IPS DF 6.9 (cell line): ENCODE measurements around the gene DNLZ.

ENCODE experiments used
- DNase-seq: peaks from one replicate; pipeline ENCODE4 v3.0.0-alpha.2; 2013; ENCODE audit warnings: low read depth, low spot score
- H3K27ac ChIP-seq: one replicate; pipeline ENCODE4 v1.5.1; 2013; ENCODE audit warnings: low read length, control low read depth
- H3K27me3 ChIP-seq: 2 replicates; pipeline ENCODE4 v1.6.1; 2013; ENCODE audit warnings: mild to moderate bottlenecking, low read length; ENCODE audit not compliant: control insufficient read depth, insufficient read depth
- H3K36me3 ChIP-seq: 2 replicates; pipeline ENCODE4 v1.6.1; 2013; ENCODE audit warnings: low read length; ENCODE audit not compliant: control insufficient read depth, insufficient read depth
- H3K4me1 ChIP-seq: 2 replicates; pipeline ENCODE4 v1.6.1; 2013; ENCODE audit warnings: low read length; ENCODE audit not compliant: control insufficient read depth, insufficient read depth
- H3K4me3 ChIP-seq: 2 replicates; pipeline ENCODE4 v1.5.1; 2013; ENCODE audit warnings: mild to moderate bottlenecking, low read length
- H3K9me3 ChIP-seq: 2 replicates; pipeline ENCODE4 v1.6.1; 2013; ENCODE audit warnings: low read length, inconsistent platforms; ENCODE audit not compliant: control insufficient read depth, insufficient read depth
- WGBS: extraction: QIAGEN DNeasy Blood & Tissue Kit; methylation state at CpG from one replicate; pipeline ENCODE4 v1.1.7; 2013; ENCODE audit warnings: mixed read lengths, missing lambda C conversion rate; ENCODE audit not compliant: insufficient read length, insufficient coverage; 5-methylcytosine and 5-hydroxymethylcytosine counted together

DNLZ gene

DNA sequence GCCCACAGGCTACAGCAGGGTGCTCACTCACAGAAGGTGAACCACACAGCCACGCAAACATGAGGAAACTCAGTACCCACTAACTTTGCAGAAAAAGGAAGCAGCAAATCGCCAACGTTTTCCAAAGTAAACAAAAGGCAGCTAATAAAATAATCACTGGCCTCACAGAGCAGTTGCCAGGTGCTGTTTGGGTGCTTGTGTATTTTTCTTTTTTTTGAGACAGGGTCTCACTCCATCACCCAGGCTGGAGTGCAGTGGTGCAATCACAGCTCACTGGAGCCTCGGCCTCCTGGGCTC, 32.6 kb upstream of the DNLZ start:
- Histone ChIP-seq H3K27ac (no peak overlapping the region), H3K9me3 (no peaks in the 10 kb centered on the region), H3K4me3 (no peak overlapping the region), H3K27me3 (no peaks in the 10 kb centered on the region), H3K36me3 (peaks cover 48% of the 10 kb centered on the region), H3K4me1 (no peaks in the 10 kb centered on the region)
- no peak for DNase-seq
- no CpG with 5 or more reads among the region's 4 CpGs for WGBS

DNA sequence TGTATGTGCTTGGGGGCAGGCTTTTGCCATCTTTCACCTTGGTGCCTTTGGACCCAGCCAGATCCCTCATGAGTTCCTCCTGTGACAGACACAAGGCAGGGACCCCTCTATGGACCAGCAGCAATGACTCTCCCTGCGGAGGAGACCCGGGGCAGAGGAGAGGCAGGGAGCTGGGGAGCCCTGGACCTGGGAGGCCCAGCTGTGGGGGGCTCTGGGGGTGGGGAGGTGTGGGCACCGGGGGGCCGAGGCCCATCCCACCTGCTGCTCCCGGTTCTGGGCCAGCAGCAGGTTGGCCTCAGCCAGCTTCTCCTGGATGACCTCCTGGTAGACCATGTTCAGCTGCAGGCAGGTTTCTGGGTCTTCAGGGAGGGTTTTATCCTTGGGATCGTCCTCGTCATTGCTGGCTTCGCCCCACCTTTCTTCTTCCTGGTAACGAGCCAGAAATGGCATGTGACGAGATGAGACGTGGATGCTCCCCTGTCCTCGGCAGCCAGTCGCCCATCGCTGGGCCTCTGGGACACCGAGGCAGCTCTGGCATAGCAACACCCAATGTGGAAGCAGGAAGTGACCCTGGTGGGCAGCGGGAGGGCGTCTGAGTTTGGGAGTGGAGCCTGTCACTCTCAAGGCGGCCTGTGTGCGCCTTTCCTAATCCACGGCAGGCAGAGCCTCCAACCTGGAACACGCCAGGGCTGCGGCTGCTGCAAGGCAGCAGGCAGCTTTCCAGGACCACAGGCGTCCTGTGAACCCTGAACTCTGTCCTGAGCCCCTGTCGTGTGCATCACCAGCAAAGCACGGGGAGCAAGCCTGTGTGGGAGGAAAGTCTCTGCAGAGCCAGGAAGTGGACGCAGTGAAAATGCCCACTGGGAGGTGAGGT, 32.0 kb upstream of the DNLZ start:
- Histone ChIP-seq H3K27ac (no peak overlapping the region), H3K36me3 (peaks cover 48% of the 10 kb centered on the region), H3K27me3 (no peaks in the 10 kb centered on the region), H3K4me3 (no peak overlapping the region), H3K4me1 (no peaks in the 10 kb centered on the region), H3K9me3 (no peaks in the 10 kb centered on the region)
- DNase-seq, result no peak
- no CpG with 5 or more reads among the region's 26 CpGs for WGBS

DNA sequence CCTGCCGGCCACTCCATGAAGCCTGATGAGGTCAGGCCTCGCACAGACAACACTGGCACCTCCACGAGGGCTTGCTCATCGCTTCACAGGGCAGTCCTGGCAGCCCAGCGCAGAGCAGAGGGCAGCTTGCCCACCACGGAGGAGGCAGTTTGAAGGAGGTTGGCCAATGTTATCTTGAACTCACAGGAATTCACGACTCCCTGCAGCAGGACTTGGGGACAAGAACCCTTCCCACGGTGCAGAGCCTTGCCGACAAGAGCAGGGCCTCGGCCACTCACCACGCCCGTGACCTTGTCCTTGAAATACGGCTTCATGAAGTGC, 31.4 kb upstream of the DNLZ start:
- no peak overlapping the region; the same call in 1 of the 2 replicates for H3K4me3 ChIP-seq
- H3K27me3 ChIP-seq, result no peaks in the 10 kb centered on the region
- H3K27ac ChIP-seq, result no peak overlapping the region
- H3K4me1 ChIP-seq, result no peaks in the 10 kb centered on the region
- H3K36me3 ChIP-seq, result peaks cover 48% of the 10 kb centered on the region
- no peaks in the 10 kb centered on the region for H3K9me3 ChIP-seq
- DNase-seq, result no peak
- WGBS, result no CpG with 5 or more reads among the region's 13 CpGs

DNA sequence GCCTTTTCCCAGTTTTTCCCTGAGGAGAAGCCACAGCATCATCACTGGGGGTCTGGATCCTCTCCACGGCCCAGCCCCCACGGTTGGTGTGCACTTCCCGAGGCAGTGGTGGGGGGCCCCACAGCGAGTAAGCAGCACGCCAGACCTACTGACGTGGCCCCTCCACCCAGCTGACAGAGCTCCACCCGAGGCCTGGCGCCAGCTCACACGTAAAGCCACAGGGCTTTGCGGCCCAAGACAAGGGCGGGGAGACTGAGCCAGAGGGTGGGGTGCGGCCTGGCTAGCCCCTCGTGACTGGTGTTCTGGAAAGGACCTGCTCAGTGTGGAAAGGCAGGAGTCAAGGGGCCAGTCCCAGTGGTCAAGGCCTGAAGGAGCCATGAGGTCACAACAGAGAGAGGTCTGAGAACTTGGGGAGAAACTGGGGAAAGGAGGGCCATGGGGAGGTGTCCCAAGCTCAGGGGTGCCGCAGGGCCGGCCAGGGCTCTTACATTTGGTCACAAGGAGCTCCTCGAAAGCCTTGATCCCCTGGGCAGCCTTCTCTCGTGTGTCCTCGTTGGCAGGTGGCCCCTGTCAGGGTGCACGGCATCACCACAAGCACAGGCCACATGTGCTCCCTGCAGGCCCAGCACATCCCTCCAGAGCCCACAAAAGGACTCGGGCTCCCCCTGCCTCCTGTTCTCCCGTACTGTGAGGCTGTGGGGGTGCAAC, 30.9 kb upstream of the DNLZ start:
- H3K27me3 ChIP-seq, result no peaks in the 10 kb centered on the region
- H3K4me1 ChIP-seq, result no peaks in the 10 kb centered on the region
- H3K27ac ChIP-seq, result no peak overlapping the region
- H3K4me3 ChIP-seq, result no peak overlapping the region
- WGBS, result no CpG with 5 or more reads among the region's 21 CpGs
- no peak for DNase-seq
- H3K36me3 ChIP-seq, result peaks cover 49% of the 10 kb centered on the region
- H3K9me3 ChIP-seq, result no peaks in the 10 kb centered on the region

DNA sequence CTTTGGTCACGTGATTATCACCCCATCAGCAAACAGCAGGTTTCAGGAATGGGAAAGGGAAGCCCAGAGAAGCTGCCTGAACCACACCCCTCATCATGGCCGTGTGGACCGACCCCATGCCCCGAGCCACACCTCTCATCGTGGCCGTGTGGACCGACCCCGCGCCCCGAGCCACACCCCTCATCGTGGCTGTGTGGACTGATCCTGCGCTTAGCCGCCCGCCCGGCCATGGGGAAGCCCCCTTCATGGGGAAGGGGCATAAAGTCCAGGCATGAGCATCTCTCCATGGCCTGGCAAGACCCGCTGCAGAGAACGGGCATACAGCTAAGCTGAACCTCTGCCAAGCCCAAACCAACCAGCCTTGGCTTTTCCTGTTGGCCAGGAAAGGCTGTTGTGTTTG, 30.0 kb upstream of the DNLZ start:
- Histone ChIP-seq H3K36me3 (peaks cover 55% of the 10 kb centered on the region), H3K27me3 (no peaks in the 10 kb centered on the region), H3K4me3 (no peak overlapping the region), H3K27ac (no peak overlapping the region), H3K9me3 (no peaks in the 10 kb centered on the region), H3K4me1 (no peaks in the 10 kb centered on the region)
- DNase-seq, result no peak
- no CpG with 5 or more reads among the region's 17 CpGs for WGBS

DNA sequence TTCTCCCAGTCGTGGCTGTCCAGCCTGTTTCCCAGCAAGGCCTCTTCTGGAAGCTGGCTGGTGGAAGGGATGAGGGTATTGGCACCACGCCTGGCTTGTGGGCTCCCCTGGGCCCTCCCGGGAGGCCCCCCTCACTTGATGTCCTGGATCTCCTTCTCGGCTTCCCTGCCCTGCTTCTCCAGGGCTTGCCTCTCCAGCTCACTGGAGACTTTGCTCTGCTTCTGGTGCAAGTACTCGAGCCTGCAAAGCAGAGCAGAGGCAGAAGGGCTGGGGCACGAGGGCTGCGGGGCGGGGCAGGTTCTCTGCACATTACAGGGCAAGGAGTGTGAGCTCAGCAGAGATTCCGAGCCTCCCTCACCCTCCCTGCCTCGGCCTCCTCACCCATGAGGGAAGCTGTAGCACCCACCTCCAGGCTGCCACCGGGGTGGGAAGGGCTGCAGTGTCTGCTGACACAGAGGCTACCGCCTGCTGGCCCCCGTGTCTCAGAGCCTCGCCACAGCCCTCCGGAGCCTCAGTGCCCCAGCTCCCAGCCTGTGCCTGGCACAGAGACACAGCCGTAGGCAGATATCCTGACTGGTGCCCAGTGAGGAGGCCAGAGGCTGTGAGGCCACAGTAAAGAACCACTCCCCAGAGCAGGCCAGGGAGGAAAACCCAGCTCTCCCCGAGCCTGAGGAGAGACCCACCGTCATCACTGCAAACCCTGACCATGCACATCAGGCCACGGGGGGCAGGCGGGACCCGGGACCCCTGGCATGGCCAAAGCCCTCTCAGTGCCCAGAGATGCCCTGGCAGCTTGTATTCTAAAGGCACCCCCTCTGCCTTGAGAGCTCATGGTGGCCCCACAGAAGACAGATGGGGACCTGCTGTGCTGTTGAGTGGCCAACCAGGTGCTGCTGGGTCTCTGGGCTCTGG, 29.2 kb upstream of the DNLZ start:
- no peak overlapping the region for H3K27ac ChIP-seq
- H3K27me3 ChIP-seq, result no peaks in the 10 kb centered on the region
- H3K36me3 ChIP-seq, result peaks cover 62% of the 10 kb centered on the region
- no peaks in the 10 kb centered on the region for H3K4me1 ChIP-seq
- no peak overlapping the region; the same call in 1 of the 2 replicates for H3K4me3 ChIP-seq
- DNase-seq, result no peak
- no peaks in the 10 kb centered on the region for H3K9me3 ChIP-seq
- WGBS, result no CpG with 5 or more reads among the region's 21 CpGs

DNA sequence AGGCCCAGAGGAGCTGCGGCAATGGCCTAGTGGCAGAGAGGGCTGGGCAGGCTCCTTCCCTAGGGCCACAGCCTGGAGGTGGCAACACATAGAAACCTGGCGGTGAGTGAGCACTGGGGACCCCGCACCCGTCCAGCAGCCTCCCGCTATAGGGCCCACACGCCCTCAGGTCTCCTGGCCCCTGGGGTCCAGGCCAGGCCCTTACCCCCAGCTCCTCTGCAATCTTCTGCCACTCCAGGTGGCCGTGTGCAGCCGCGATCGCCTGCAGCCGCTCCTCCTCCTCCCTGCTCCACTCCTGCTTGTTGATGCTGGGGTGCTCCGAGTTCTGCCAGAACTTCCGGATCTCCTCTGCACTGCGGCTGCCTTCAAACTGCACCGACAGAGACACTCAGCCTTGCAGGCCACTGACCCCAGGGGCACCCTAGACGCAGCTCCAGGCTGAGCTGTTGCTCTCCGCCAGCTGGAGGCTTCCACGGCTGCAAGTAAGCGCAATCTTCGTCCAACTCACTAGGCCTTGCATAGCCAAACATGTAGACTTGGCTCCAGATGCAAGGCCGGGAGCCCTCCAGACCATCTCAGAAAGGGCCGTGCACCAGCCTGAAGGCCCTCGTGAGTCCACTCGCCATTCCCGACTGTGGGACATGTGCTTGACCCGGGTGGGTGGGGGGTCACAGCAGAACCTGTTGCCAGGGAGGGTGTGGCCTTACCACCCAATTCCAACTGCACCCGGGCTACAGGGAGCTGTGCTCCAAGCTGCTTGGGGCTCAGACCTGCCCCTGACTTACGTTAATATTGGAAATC, 28.4 kb upstream of the DNLZ start:
- WGBS, result no CpG with 5 or more reads among the region's 28 CpGs
- no peak overlapping the region for H3K4me3 ChIP-seq

DNA sequence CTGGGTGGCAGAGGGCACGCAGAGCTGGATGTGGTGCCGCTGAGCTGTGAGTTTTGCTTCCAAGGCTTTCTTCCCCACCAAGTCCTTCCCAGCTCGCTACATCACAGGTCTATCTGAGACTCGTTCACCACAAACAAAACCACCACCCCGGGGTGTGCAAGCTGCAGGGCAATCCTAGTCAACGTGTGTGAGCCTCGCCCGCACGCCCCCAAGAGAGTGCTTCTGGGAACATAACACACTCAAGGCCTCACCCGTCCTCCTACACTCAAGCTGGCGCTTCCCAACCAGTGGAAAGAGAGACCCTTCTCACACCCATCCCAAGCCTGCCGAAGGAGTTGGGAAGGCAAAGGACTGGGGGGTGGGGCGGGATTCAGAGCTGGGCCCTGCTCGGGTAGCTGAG, 25.9 kb upstream of the DNLZ start:
- H3K4me1 ChIP-seq, result no peaks in the 10 kb centered on the region
- H3K36me3 ChIP-seq, result peaks cover 42% of the 10 kb centered on the region
- no peak overlapping the region for H3K4me3 ChIP-seq
- no peaks in the 10 kb centered on the region for H3K9me3 ChIP-seq
- H3K27me3 ChIP-seq, result no peaks in the 10 kb centered on the region
- WGBS, result no CpG with 5 or more reads among the region's 14 CpGs
- no peak for DNase-seq
- no peak overlapping the region for H3K27ac ChIP-seq

More for the DNA sequence above, 28.4 kb upstream of the DNLZ start:
- H3K27ac ChIP-seq, result no peak overlapping the region
- no peak for DNase-seq
- no peaks in the 10 kb centered on the region for H3K27me3 ChIP-seq
- peaks cover 64% of the 10 kb centered on the region for H3K36me3 ChIP-seq
- H3K9me3 ChIP-seq, result no peaks in the 10 kb centered on the region
- H3K4me1 ChIP-seq, result no peaks in the 10 kb centered on the region

DNA sequence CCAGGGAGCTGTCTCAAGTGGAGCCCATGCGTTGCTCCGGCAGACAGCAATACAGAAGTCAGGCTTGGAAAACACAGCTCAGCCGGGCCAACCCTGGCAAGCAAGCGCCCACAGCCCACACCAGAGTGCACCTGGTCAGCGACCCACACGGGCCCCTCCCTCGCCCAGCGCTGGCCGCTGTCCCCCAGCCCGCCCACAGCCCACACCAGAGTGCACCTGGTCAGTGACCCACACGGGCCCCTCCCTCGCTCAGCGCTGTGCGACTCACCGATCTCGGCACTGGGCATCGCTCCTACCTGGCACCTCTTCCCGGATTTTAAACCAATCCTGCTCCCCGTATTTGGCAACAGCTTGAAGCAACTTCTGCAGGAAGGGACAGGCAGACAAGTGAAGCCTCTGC, 23.7 kb upstream of the DNLZ start:
- peaks cover 48% of the 10 kb centered on the region for H3K36me3 ChIP-seq

DNA sequence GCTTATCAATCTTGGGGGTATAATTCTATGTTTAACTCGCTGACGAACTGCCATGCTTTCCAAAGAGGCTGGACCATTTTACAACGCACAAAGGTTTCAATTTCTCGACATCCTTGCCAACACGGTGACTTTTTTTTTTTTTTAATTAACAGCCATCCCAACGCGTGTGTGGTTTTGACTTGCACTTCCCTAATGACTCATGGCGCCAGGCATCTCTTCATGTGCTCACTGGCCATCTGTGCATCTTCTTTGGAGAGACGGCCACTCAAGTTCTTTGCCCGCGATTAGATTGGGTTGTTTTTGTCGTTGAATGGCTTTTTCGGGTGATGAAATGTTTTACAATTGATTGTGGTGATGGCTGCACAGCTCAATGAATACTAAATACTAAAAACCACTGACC, 22.5 kb upstream of the DNLZ start:
- no peaks in the 10 kb centered on the region for H3K9me3 ChIP-seq
- no peak for DNase-seq
- H3K4me3 ChIP-seq, result no peak overlapping the region
- H3K27ac ChIP-seq, result no peak overlapping the region
- no CpG with 5 or more reads among the region's 13 CpGs for WGBS
- H3K27me3 ChIP-seq, result no peaks in the 10 kb centered on the region
- H3K4me1 ChIP-seq, result no peaks in the 10 kb centered on the region
- peaks cover 51% of the 10 kb centered on the region for H3K36me3 ChIP-seq

More for the DNA sequence above, 23.7 kb upstream of the DNLZ start:
- WGBS, result no CpG with 5 or more reads among the region's 19 CpGs
- no peak overlapping the region for H3K4me3 ChIP-seq
- H3K9me3 ChIP-seq, result no peaks in the 10 kb centered on the region
- no peaks in the 10 kb centered on the region for H3K4me1 ChIP-seq
- no peaks in the 10 kb centered on the region for H3K27me3 ChIP-seq
- no peak for DNase-seq
- H3K27ac ChIP-seq, result no peak overlapping the region
